H1 (cell line): ENCODE data around the gene LHFPL2. TPM values are rescaled to one million over a fixed set of nuclear protein-coding genes. Genes with fewer than 3 reads are reported as not detected.

Experiments
- CTCF ChIA-PET: fragments of 300-600 bp; sonication (Branson Sonifier 250); formaldehyde crosslinking; loops from one replicate; lab custom pipeline; 2021; ENCODE audit not compliant: partially characterized antibody; lab: Charles Lee
- POLR2A ChIA-PET: fragments of 300-600 bp; sonication (Branson Sonifier 250); formaldehyde crosslinking; loops from one replicate; lab custom pipeline; 2021; ENCODE audit warnings: inconsistent platforms; ENCODE audit not compliant: partially characterized antibody; lab: Charles Lee
- DNase-seq, 2 experiments: peaks; one replicate each; pipeline versions ENCODE4 v3.0.0 to v3.0.0-alpha.2; 2010 to 2022; ENCODE audit warnings: low spot score in 2 of 2, low read depth in 1 of 2, mixed read lengths in 1 of 2
- FAIRE-seq: peaks from 2 replicates; lab custom pipeline; 2011; peaks lifted over from hg19 to GRCh38; lab: Jason Lieb, UNC
- H2AFZ ChIP-seq: 2 replicates; pipeline ENCODE4 v1.8.1; 2012; ENCODE audit warnings: low read length, inconsistent platforms
- H2AK5ac ChIP-seq: 2 replicates; pipeline ENCODE4 v1.6.1; 2013; ENCODE audit warnings: low read depth, low read length
- H2BK120ac ChIP-seq: replicated peaks from 2 replicates; pipeline ENCODE3; 2013; ENCODE audit warnings: low read depth, low read length, inconsistent platforms
- H2BK12ac ChIP-seq: 2 replicates; pipeline ENCODE4 v1.6.1; 2013; ENCODE audit warnings: low read depth, low read length
- H2BK15ac ChIP-seq: 2 replicates; pipeline ENCODE4 v1.6.1; 2013; ENCODE audit warnings: low read length
- H2BK20ac ChIP-seq: 2 replicates; pipeline ENCODE4 v1.6.1; 2013; ENCODE audit warnings: low read length
- H2BK5ac ChIP-seq: 2 replicates; pipeline ENCODE4 v1.6.1; 2013; ENCODE audit warnings: low read depth, low read length
- H3K14ac ChIP-seq: 2 replicates; pipeline ENCODE4 v1.6.1; 2013; ENCODE audit warnings: inconsistent platforms; ENCODE audit not compliant: insufficient read length
- H3K18ac ChIP-seq: 2 replicates; pipeline ENCODE4 v1.6.1; 2013; ENCODE audit warnings: low read length; ENCODE audit errors: extremely low read depth
- H3K23ac ChIP-seq: 2 replicates; pipeline ENCODE4 v1.6.1; 2013; ENCODE audit warnings: inconsistent platforms; ENCODE audit not compliant: insufficient read length
- H3K23me2 ChIP-seq: 2 replicates; pipeline ENCODE4 v1.6.1; 2013; ENCODE audit warnings: low read depth, low read length
- H3K27ac ChIP-seq: 2 replicates; pipeline ENCODE4 v1.6.1; 2011; ENCODE audit warnings: low read depth, low read length, inconsistent platforms
- H3K27me3 ChIP-seq, 4 experiments: replicated peaks in 1 of 4; 1 replicate in 1 of 4; 2 replicates in 3 of 4; pipeline versions ENCODE4 v1.6.1 to v1.8.1; 2011 to 2013; ENCODE audit warnings: low read length in 3 of 4, mild to moderate bottlenecking in 3 of 4, inconsistent platforms in 2 of 4, mixed read lengths in 2 of 4, moderate library complexity in 1 of 4; ENCODE audit not compliant: control insufficient read depth in 3 of 4, insufficient read depth in 3 of 4; ENCODE audit errors: extremely low read depth in 1 of 4
- H3K36me3 ChIP-seq, 4 experiments: 2 replicates each; pipeline versions ENCODE4 v1.6.1 to v1.8.1; 2011 to 2013; ENCODE audit warnings: mild to moderate bottlenecking in 4 of 4, low read length in 3 of 4, moderate library complexity in 2 of 4, control low read depth in 1 of 4, inconsistent platforms in 1 of 4; ENCODE audit not compliant: insufficient read depth in 4 of 4, control insufficient read depth in 2 of 4
- H3K4ac ChIP-seq: replicated peaks from 2 replicates; pipeline ENCODE3; 2013; ENCODE audit warnings: low read length, low read depth, mixed read lengths, inconsistent platforms; ENCODE audit not compliant: insufficient read length
- H3K4me1 ChIP-seq, 4 experiments: replicated peaks in 1 of 4; 1 replicate in 1 of 4; 2 replicates in 3 of 4; pipeline versions ENCODE4 v1.6.1 to v1.8.1; 2011 to 2013; ENCODE audit warnings: low read length in 3 of 4, inconsistent platforms in 2 of 4, mixed read lengths in 1 of 4; ENCODE audit not compliant: insufficient read depth in 4 of 4, control insufficient read depth in 3 of 4
- H3K4me2 ChIP-seq, 2 experiments: 2 replicates each; pipeline versions ENCODE4 v1.6.1 to v1.8.1; 2011 to 2013; ENCODE audit warnings: low read depth in 2 of 2, low read length in 2 of 2, control low read depth in 1 of 2, inconsistent platforms in 1 of 2, mild to moderate bottlenecking in 1 of 2; ENCODE audit not compliant: insufficient read depth in 1 of 2
- H3K4me3 ChIP-seq, 4 experiments: fragments of 200-600, 300-600 bp in 1 of 4; sonication (generic), shearing (Covaris generic), sonication (Bioruptor Twin) in 1 of 4; 2 replicates each; pipeline versions ENCODE4 v1.5.1 to v1.8.1; 2011 to 2016; ENCODE audit warnings: low read length in 4 of 4, low read depth in 3 of 4, control low read depth in 2 of 4, inconsistent platforms in 2 of 4, mild to moderate bottlenecking in 2 of 4, mixed read lengths in 1 of 4, moderate library complexity in 1 of 4; ENCODE audit not compliant: insufficient read depth in 2 of 4; ENCODE audit errors: extremely low read depth in 1 of 4
- H3K56ac ChIP-seq: replicated peaks from 2 replicates; pipeline ENCODE3; 2013; ENCODE audit warnings: low read depth, mild to moderate bottlenecking, mixed read lengths, low read length, inconsistent platforms; ENCODE audit not compliant: insufficient read length
- H3K79me1 ChIP-seq: 2 replicates; pipeline ENCODE4 v1.6.1; 2013; ENCODE audit warnings: low read depth, low read length, control low read depth
- H3K79me2 ChIP-seq, 2 experiments: 2 replicates each; pipeline versions ENCODE4 v1.6.1 to v1.8.1; 2012 to 2013; ENCODE audit warnings: low read length in 2 of 2, mild to moderate bottlenecking in 2 of 2, inconsistent platforms in 1 of 2; ENCODE audit not compliant: insufficient read depth in 2 of 2, control insufficient read depth in 1 of 2
- H3K9ac ChIP-seq, 4 experiments: replicated peaks in 1 of 4; 1 replicate in 1 of 4; 2 replicates in 3 of 4; pipeline versions ENCODE4 v1.6.1 to v1.8.1; 2011 to 2013; ENCODE audit warnings: low read depth in 3 of 4, low read length in 3 of 4, control low read depth in 2 of 4, mild to moderate bottlenecking in 2 of 4, moderate library complexity in 2 of 4, inconsistent platforms in 1 of 4; ENCODE audit errors: extremely low read depth in 1 of 4
- H3K9me3 ChIP-seq, 2 experiments: 2 replicates each; pipeline versions ENCODE4 v1.6.1 to v1.8.1; 2012 to 2013; ENCODE audit warnings: mild to moderate bottlenecking in 2 of 2, moderate library complexity in 2 of 2, control low read depth in 1 of 2, inconsistent platforms in 1 of 2, low read depth in 1 of 2, low read length in 1 of 2, mixed read lengths in 1 of 2; ENCODE audit not compliant: insufficient read depth in 2 of 2
- H4K20me1 ChIP-seq, 2 experiments: replicated peaks in 1 of 2; 2 replicates each; pipeline versions ENCODE3 to v1.8.1; 2011 to 2013; ENCODE audit warnings: inconsistent platforms in 2 of 2, low read length in 2 of 2, mild to moderate bottlenecking in 1 of 2; ENCODE audit not compliant: insufficient read depth in 2 of 2, control insufficient read depth in 1 of 2
- H4K5ac ChIP-seq: 2 replicates; pipeline ENCODE4 v1.6.1; 2013; ENCODE audit warnings: low read length, low read depth, mixed read lengths, inconsistent platforms; ENCODE audit not compliant: insufficient read length
- H4K8ac ChIP-seq: 2 replicates; pipeline ENCODE4 v1.8.0; 2013; ENCODE audit warnings: mild to moderate bottlenecking, moderate library complexity, low read length, inconsistent platforms; ENCODE audit not compliant: insufficient read depth; ENCODE audit errors: extremely low read depth
- H4K91ac ChIP-seq: replicated peaks from 2 replicates; pipeline ENCODE3; 2013; ENCODE audit warnings: low read length, mixed read lengths, inconsistent platforms; ENCODE audit not compliant: insufficient read length
- CBX8 ChIP-seq: fragments of 300-800, 300-1000 bp; sonication (generic); IDR thresholded peaks from 2 replicates; pipeline ENCODE4 v1.7.1; 2016; ENCODE audit warnings: low read depth, low read length, borderline replicate concordance
- CTBP2 ChIP-seq: IDR thresholded peaks from 2 replicates; pipeline ENCODE4 v1.7.0; 2011; ENCODE audit warnings: borderline replicate concordance, mild to moderate bottlenecking, moderate library complexity, mixed read lengths, low read length; ENCODE audit not compliant: insufficient read depth, insufficient read length
- EZH2 ChIP-seq: fragments of 200-600 bp; sonication (generic); IDR thresholded peaks from 2 replicates; pipeline ENCODE4 v1.7.1; 2012; ENCODE audit warnings: low read depth, mild to moderate bottlenecking, moderate library complexity, low read length, inconsistent platforms; ENCODE audit not compliant: severe bottlenecking
- GABPA ChIP-seq: IDR thresholded peaks from 2 replicates; pipeline ENCODE4 v1.6.1; 2011; ENCODE audit warnings: mild to moderate bottlenecking, low read length, moderate library complexity, borderline replicate concordance; ENCODE audit not compliant: insufficient read depth
- JUN ChIP-seq: IDR thresholded peaks from 2 replicates; pipeline ENCODE4 v1.6.1; 2011; ENCODE audit warnings: low read depth, mild to moderate bottlenecking, improper control_type of control experiment, low read length
- JUND ChIP-seq: IDR thresholded peaks from 2 replicates; pipeline ENCODE4 v1.6.1; 2011; ENCODE audit warnings: mild to moderate bottlenecking, improper control_type of control experiment, low read length
- MAFK ChIP-seq: IDR thresholded peaks from 2 replicates; pipeline ENCODE4 v1.6.1; 2012; ENCODE audit warnings: low read depth, mild to moderate bottlenecking, improper control_type of control experiment, low read length
- POLR2A ChIP-seq, 2 experiments: IDR thresholded peaks; 1 replicate in 1 of 2; 2 replicates in 1 of 2; pipeline ENCODE4 v1.6.1; 2011; ENCODE audit warnings: low read depth in 2 of 2, low read length in 2 of 2, mild to moderate bottlenecking in 2 of 2; ENCODE audit errors: control extremely low read depth in 1 of 2
- RBBP5 ChIP-seq: IDR thresholded peaks from 2 replicates; pipeline ENCODE4 v1.7.1; 2012; ENCODE audit warnings: low read depth, mild to moderate bottlenecking, inconsistent platforms, low read length, moderate library complexity, borderline replicate concordance
- SP1 ChIP-seq: IDR thresholded peaks from 2 replicates; pipeline ENCODE4 v1.6.1; 2011; ENCODE audit warnings: low read depth, low read length
- ZNF274 ChIP-seq: IDR thresholded peaks from 2 replicates; pipeline ENCODE4 v1.7.0; 2012; ENCODE audit warnings: low read length, borderline replicate concordance; ENCODE audit errors: extremely low read depth
- WGBS, 2 experiments: shearing (Covaris generic) in 1 of 2; methylation state at CpG; one replicate each; pipeline versions ENCODE4 v1.1.6 to v1.1.7; 2013 to 2015; ENCODE audit warnings: low lambda C conversion rate in 2 of 2, mixed read lengths in 2 of 2, inconsistent platforms in 1 of 2, low coverage in 1 of 2, missing lambda C conversion rate in 1 of 2; ENCODE audit not compliant: insufficient replicate concordance in 2 of 2, insufficient coverage in 1 of 2, insufficient read length in 1 of 2; ENCODE audit errors: extremely low coverage in 1 of 2, missing lambda C conversion rate in 1 of 2; 5-methylcytosine and 5-hydroxymethylcytosine counted together
- polyA plus RNA-seq, 7 experiments: library from polyadenylated mRNA; depleted of rRNA in 3 of 7; stranded (reverse) in 5 of 7; unstranded in 2 of 7; fragments of >200 nt in 5 of 7; fragments of 200-250 nt in 2 of 7; gene quantifications; 1 replicate in 5 of 7; 2 replicates in 1 of 7; 4 replicates in 1 of 7; pipeline versions ENCODE4 v1.2.1 to v1.2.3, GENCODE V29; 2011 to 2013; ENCODE audit warnings: missing spikeins in 2 of 7, mixed read lengths in 2 of 7
- total RNA-seq: library from RNA; stranded (reverse); fragmentation: NEBNext Ultra II Directional; extraction: Animal tissue kit (Norgen Biotek cat#: 25700); gene quantifications from 2 replicates; pipeline ENCODE4 v1.2.1, GENCODE V29; 2021
- TF ChIP-seq, protein P1 (sequence below): IDR thresholded peaks from 2 replicates; pipeline ENCODE4 v1.6.1; 2012; ENCODE audit warnings: inconsistent platforms
- TF ChIP-seq, protein P2 (sequence below): IDR thresholded peaks from 2 replicates; pipeline ENCODE4 v1.6.1; 2011; ENCODE audit warnings: low read depth, mild to moderate bottlenecking, low read length; ENCODE audit not compliant: insufficient read depth

LHFPL2 gene
- total and polyA plus RNA-seq, 2 of the 8 experiments (the other 6 are each of a cell fraction or from before 2014, with no cell fraction given) = 9.6 to 43.0 TPM

DNA sequence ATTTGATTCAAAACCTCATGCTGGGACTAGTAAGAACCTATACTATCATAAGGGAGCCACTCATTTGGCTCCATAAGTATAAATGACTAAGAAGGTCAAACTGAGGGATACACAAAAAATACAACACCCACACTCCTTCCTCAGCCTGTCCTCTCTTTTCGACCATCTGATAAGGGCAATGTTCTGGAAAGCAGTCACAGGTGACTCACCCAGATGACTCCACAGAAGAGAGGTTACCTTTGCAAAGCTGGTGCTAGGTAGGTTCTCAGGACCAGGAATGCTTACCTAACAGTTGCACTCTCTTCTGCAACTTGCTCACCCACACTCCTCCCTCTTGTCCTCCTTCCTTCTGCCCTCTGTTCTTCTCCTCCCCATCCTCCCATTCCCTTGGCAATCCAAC, 32.9 kb downstream of the LHFPL2 start:
- no peak overlapping the region for H3K23ac ChIP-seq
- peaks cover 1 to 18% (median 8%) of the 10 kb centered on the region in 4 experiments for H3K4me1 ChIP-seq
- H3K36me3 ChIP-seq = peaks cover 0 to 6% (median 3%) of the 10 kb centered on the region in 4 experiments; a peak in 6 of 8 replicates
- H2BK20ac ChIP-seq = no peak overlapping the region
- no peak overlapping the region for H2AFZ ChIP-seq
- no peak overlapping the region for H4K91ac ChIP-seq
- no peak overlapping the region for H2AK5ac ChIP-seq
- H2BK120ac ChIP-seq = no peak overlapping the region
- peaks cover 4 to 5% of the 10 kb centered on the region in 2 experiments for H3K9me3 ChIP-seq
- no peak overlapping the region for H3K4ac ChIP-seq
- no peak overlapping the region for H4K8ac ChIP-seq
- H2BK12ac ChIP-seq = no peak overlapping the region
- peaks cover 3 to 42% of the 10 kb centered on the region in 2 experiments; a peak in 3 of 4 replicates for H3K79me2 ChIP-seq
- no peak overlapping the region for H4K5ac ChIP-seq
- no peak overlapping the region for H3K56ac ChIP-seq
- ChIA-PET POLR2A (no interaction called here), CTCF (interaction anchor here (0.9 kb wide), 1 partner anchor 88 kb away, joined by 3 read pairs; no protein-coding TSS in a partner anchor)
- peaks cover 4% of the 10 kb centered on the region for H3K79me1 ChIP-seq
- FAIRE-seq = no peak
- H3K4me3 ChIP-seq = no peak overlapping the region
- H3K4me2 ChIP-seq = no peak overlapping the region
- H3K18ac ChIP-seq = no peak overlapping the region
- H3K9ac ChIP-seq = no peak overlapping the region
- H3K27ac ChIP-seq = no peak overlapping the region
- WGBS, 2 experiments = 96% methylated on average over 1 of the region's 1 CpG; no CpG with 5 or more reads in 1 of the 2 experiments
- H2BK5ac ChIP-seq = no peak overlapping the region
- no peak overlapping the region for H3K14ac ChIP-seq
- no peak for DNase-seq
- H3K27me3 ChIP-seq = no peaks in the 10 kb centered on the region
- H2BK15ac ChIP-seq = 0 out of 2 replicates have a peak overlapping the region, but pooled peaks have one; percentile 40
- H4K20me1 ChIP-seq = peaks cover 0 to 7% of the 10 kb centered on the region in 2 experiments
- H3K23me2 ChIP-seq = no peaks in the 10 kb centered on the region
- TF ChIP-seq, protein P1, sequence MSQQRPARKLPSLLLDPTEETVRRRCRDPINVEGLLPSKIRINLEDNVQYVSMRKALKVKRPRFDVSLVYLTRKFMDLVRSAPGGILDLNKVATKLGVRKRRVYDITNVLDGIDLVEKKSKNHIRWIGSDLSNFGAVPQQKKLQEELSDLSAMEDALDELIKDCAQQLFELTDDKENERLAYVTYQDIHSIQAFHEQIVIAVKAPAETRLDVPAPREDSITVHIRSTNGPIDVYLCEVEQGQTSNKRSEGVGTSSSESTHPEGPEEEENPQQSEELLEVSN = no peak
- TF ChIP-seq GABPA (no peak), JUN (no peak), CBX8 (no peak), POLR2A (IDR thresholded peaks at IDR 0.05; ENCODE audit: control extremely low read depth in 1 of 2, low read depth in 2 of 2, low read length in 2 of 2) (no peak), SP1 (no peak), MAFK (no peak), RBBP5 (no peak), JUND (no peak), CTBP2 (no peak), EZH2 (no peak), ZNF274 (no peak)
- TF ChIP-seq, protein P2, sequence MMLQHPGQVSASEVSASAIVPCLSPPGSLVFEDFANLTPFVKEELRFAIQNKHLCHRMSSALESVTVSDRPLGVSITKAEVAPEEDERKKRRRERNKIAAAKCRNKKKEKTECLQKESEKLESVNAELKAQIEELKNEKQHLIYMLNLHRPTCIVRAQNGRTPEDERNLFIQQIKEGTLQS = no peak
